PC-3 (cell line): Measurements from ENCODE around the gene CDK5R1.

Experiments
- CTCF ChIP-seq: fragments of 300-600 bp; sonication (generic); conservative IDR thresholded peaks from 2 replicates; pipeline ENCODE4 v1.5.1; 2017; ENCODE audit warnings: antibody characterized with exemption, low read depth, mild to moderate bottlenecking, low read length
- EZH2 ChIP-seq: fragments of 300-600 bp; sonication (generic); IDR thresholded peaks from one replicate; pipeline ENCODE4 v1.6.1; 2017; ENCODE audit warnings: antibody characterized with exemption, mild to moderate bottlenecking, low read length; ENCODE audit not compliant: unreplicated experiment
- EZH2phosphoT487 ChIP-seq: fragments of 300-600 bp; sonication (generic); IDR thresholded peaks from 2 replicates; pipeline ENCODE4 v1.6.1; 2018; ENCODE audit warnings: mild to moderate bottlenecking, antibody characterized with exemption, low read length, borderline replicate concordance

DNA sequence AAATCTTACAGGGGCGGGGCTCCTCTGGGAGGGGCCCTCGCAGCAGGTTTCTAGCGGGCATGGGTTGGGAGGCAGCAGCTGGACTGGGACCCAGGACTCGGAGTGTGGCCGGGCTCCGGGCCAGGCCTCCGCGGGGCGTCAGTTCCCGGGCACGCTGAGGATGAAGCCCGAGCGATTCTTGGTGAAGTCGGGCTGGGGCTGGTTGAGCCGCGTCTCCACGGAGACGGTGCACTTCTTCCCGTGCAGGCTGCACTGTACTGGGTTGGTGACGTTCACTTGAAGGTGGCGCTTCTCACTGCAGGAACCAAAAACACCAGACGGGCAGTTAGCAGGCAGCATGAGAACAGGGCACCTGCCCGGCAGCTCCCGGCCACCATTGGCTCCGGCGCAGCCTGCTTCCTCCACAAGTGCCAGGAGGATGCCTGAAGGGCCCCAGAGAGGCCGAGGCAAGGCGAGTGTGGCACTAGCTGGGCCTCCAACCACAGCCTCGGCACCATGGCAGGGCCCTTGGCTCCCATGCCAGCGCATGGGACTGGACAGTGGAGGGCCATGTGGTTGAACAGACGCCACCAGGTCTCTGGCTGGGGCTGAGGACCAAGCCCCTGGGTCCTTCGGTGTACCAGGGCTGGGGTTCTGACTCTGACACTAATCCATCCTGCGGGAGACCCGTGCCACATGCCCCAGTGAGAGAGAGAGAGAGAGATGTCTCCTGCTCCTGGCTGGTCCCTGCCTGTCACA is 8.0 kb downstream of the CDK5R1 start:
- TF ChIP-seq CTCF (no peak), EZH2 (no peak), EZH2phosphoT487 (no peak)
